ENCODE measurements around the gene COG8.

GRCh38 chr16:69315486-69316311, 23.7 kb downstream of the COG8 start:
- no peak for TF ChIP-seq POLR2A (IDR thresholded peaks at IDR 0.05; ENCODE audit: low read length)
- no peak for TF ChIP-seq GATA1 (IDR thresholded peaks at IDR 0.05; ENCODE audit: low read depth, low read length)

All from erythroblast (primary cell).